HG03060 (cell line): ENCODE results near the gene DLG2.
"Not testable (repeated sequence)": the region's sequence is repeated elsewhere in the genome, so short reads cannot be mapped to it uniquely, and the experiment has no call there.

Experiments
- ATAC-seq: cut with Tn5 transposase; IDR thresholded peaks from one replicate; pipeline ENCODE4 v1.9.1; 2021; ENCODE audit warnings: low read depth, moderate number of reproducible peaks; ENCODE audit not compliant: unreplicated experiment

The DLG2 gene

DNA sequence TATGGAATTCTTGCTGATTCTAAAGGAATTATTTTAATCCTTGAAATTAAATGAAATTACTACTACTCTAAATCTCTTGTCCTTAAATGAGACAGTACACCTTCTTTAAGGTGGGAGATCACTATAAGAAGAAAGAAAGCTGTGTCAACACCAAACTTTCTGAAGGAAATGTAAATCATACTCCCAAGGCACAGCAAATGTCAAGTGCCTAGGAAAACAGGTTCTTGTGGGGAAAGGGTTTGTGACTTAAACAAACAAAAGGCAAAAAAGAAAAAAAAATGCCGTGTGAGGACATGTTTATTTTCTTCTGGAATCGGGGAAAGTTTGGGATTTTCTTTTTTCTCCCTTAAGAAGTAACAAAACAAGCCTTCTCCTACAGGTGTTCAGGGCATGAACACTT, 745.1 kb downstream of the DLG2 start:
- ATAC-seq, result no peak

DNA sequence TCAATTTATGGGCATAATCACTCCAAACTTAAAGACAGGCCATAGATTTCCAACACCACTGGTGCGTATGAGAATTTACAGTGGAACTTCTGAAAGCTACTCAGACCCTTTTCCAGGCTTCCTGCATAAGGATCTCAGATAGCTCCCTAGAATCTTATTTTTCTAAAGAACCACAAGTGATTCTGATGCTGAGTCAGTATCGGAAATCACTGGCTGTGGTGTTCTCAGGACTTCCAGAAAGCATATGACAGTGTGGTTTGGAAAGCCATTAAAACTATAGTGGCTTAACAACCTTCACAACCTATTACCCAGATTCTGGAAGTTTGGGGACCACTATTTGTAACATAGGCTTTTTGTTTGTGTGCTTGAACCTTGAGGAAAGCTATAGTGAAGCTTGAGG, 756.0 kb downstream of the DLG2 start:
- no peak for ATAC-seq

DNA sequence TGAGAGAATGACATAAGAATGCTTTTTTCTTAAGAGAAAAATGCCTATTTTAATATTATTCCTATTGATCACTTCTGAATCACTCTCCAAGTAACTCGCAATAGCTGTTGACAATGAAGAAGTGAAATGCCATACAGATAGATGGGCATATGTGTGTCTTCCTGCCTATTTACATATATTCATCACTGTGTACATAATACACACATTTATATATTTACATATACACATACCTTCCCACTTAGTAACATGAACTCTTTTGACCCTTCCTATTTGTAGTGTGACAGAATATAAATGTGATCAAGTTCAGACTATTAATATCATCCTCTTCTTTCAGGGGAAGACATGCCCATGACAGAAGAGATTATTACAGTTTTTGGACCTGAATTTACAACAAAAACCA, 756.7 kb downstream of the DLG2 start:
- ATAC-seq, result no peak

DNA sequence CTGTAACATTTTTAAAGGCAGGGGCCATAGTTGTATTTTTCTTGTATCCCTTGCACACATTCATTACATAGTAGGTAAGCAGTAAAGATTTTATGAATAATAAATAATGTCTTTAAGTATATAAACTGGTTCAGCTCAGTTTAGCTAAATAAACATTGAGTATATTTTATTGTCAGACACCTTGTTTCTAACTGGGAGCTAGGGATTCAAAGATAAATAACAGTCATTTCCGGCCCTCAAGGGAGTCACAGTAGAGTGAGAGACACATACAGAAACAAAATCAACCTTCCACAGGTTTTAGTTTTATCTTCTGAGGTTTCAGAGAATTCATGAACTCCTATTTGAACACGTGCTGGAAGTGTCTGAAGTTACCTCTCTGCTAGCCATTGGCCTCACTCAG, 760.2 kb downstream of the DLG2 start:
- no peak for ATAC-seq

DNA sequence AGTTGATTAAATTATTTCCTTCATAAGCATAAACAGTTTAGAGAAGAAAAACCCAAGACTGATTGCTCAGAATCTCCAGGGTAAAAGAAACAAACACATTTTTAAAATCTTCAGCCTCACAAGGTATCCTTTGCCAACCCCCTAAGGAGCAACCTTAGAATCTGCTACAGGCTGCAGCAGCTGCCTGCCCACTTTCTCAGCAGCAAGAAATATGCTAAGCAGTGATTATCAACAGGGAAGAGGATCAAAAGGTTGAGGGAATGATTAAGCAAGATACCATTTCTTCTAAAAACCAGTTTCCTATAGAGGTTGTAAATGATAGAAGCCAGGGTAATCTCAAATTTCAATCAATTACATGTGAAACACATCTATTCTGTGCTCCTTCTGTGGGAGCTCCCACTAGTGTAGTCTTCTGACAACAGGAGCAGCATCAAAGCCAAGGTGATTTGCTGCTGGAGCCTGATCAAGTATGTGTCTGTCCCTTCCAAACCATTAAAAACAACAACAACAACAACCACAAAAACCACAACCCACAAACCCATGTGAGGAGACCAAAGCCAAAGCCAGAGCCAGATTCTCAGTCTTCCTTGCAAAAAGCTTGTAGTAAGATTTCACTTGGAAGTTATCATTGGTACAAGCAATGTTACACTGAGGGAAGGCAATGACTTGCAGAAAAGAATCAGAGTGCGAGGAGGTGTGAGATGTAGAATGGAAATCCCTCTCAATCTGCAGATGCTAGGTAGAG, 761.2 kb downstream of the DLG2 start:
- ATAC-seq, result no peak

DNA sequence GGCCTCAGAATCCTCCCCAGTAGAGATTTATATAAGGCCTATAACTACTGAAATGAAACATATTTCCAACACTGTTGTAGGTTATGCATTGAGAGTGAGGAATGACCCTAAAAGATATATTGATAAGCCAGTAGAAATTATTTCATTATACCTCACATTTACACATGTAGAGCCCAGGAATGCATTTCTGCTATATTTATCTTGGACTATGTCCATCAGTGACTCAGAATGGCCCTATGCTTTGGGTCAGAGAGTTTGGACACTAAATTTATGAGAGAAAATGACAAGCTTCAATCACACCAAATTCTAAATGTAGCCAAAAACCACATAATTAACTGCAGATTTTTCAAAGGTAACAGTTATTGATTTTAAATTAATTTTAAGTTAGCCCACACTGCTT, 761.9 kb downstream of the DLG2 start:
- no peak for ATAC-seq

DNA sequence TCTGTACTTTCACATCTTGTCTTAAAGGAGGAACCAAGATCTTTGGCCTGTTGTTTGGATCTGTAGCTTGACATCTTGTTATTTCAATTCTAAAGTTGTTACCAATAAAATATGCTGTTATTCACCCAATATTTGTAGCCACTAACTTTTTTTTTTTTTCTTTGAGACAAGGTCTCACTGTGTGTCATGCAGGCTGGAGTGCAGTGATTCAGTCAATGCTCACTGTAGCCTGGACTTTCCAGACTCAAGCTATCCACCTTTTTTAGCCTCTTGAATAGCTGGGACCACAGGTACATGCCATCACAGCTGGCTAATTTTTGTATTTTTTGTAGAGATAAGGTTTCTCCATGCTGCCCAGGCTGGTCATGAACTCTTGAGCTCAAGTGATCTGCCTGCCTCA, 769.4 kb downstream of the DLG2 start:
- no peak for ATAC-seq

DNA sequence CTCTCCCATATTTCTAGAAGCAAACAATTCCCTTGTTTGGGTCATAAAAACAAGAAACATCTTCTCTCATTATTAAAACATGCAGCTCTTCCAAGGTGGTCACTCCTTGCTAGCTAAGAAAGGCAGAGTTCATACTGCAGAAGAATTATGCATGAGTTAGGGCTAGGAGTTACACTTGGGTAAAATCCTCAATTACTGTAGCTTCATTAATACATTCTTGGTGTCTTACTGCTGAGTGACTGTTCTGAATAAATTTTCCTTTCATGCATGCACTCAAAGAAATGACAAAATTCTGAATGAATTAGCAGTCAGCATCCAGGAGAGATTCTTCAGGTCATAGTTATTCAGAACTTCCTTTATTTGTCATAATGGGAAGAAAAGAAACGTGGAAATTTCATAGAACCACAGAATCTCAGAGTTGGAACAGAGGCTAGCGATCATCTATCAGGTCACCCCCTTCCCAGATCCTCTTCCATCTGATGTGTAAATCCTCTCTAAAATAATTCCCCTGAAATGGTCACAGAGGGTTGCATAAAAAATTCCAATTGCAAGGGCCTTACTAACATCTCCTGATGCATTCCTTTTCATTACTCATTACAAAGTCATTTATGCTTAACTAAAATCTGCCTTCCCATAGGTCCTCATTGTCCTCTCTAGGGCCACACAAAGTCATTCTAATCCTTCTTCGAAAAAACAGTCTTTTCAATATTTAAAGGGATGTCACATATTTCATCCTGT, 771.5 kb downstream of the DLG2 start:
- no peak for ATAC-seq

DNA sequence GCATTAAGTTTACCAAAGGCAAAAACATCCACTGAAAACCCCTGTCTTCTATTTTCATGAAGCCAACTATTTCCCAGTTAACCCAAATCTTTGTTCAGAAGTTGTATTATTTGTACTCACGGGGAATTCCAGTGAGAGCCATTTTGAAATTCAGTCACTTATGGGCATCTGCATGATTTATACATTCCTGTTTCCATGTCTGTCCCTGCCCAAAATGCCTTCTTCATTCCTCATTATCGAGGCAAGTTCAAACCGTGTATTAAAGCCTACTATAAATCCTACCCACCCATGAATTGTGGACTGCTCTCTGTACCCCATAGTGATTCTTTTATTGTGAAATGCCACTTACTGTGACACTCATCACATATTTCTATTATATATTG, 772.7 kb downstream of the DLG2 start:
- ATAC-seq, result no peak

DNA sequence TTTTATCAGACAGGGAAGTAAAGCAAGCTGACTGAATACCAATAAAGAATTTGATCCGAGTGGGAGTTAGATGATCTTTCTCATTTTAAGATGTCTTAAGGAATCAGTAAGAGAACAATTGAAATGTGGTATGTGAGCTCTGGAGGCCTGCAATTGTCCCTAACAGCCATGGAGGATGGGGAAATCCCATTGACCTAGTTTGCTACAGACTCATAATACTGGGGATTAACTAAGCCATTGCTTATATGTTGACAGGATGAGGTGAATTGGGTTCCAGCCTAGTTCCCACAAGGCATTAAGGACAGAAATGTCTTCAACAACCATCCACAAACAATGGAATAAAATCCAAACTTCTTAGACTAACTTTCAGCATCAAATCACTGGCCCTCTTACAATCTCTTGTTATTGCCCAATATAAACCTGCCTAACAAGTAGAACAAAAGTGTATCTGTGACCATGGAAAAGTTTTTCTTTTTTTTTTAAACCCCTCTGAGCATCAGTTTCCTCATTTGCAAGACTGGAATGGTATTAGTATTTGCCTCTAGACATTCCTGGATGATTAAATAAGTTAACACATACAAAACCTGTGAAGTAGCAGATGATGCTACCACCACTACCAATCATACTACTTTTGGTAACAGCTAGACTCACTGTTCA, 773.2 kb downstream of the DLG2 start:
- no peak for ATAC-seq

DNA sequence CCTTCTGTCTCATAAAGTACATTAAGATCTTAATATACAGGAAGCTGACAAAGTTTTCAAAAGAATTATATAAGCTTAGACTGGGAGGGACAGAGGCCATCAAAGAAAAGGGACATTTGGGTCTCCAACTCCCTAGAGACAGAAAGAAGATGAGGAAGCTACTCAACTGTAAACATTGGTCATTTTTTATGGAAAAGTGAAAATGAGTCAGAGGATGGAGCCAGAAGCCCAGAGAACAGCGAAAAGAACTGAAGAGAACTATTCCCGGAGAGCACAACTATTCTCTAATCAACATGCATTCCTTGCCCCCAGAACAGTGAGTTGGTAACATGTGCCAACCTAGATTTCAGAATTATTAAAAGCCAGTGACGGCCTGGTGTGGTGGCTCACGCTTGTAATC, 779.3 kb downstream of the DLG2 start:
- no peak for ATAC-seq

DNA sequence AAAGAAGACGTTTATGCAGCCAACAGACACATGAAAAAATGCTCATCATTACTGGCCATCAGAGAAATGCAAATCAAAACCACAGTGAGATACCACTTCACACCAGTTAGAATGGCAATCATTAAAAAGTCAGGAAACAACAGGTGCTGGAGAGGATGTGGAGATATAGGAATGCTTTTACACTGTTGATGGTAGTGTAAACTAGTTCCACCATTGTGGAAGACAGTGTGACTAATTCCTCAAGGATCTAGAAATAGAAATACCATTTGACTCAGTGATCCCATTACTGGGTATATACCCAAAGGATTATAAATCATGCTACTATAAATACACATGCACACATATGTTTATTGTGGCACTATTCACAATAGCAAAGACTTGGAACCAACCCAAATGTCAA, 786.9 kb downstream of the DLG2 start:
- ATAC-seq, result not testable (repeated sequence)

DNA sequence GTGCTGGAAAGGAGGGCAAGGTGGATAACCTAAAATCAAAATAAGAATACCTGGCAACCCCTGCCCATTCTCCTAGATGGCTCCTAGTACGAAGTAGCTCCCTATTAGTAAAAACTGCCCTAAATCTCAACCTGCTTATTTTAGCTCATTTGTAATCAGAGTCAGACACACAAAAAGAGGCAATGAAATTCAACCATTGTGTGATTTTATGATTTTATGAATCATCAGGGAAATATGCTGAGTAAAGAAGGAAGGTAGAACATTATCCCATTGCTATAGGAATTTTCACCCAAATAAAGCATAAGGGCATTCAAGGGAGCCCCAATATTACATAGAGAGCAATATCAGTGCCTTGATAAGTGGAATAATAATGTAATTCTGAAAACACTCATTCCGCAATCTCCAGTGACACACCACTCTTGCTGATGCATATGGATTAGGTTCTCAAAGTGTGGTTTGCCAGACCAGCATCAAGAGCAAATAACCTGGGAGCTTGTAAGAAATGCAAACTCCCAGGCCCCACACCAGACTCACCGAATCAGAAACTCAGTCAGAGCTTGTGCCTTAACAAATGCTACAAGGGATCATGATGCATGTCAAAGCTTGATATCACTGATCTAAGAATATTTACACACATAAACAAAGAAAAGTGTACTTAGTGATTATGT, 789.6 kb downstream of the DLG2 start:
- no peak for ATAC-seq

DNA sequence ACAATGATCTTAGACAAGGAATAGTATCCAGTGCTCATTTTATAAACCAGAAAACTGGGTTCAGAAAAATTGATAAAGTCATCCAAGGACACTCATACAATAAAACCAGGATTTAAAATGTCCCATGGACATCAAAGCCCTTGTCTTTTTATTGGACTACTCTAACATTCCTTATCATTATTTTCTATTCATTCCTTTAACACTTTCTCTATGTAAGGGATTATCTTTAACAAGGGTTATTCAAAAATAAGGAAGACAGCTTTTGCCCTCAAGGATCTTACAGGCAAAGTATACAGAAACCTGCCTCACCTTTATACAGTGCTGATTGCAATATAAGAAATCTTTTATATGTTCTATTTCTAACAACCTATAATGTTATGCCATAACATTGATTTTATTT, 790.8 kb downstream of the DLG2 start:
- no peak for ATAC-seq

DNA sequence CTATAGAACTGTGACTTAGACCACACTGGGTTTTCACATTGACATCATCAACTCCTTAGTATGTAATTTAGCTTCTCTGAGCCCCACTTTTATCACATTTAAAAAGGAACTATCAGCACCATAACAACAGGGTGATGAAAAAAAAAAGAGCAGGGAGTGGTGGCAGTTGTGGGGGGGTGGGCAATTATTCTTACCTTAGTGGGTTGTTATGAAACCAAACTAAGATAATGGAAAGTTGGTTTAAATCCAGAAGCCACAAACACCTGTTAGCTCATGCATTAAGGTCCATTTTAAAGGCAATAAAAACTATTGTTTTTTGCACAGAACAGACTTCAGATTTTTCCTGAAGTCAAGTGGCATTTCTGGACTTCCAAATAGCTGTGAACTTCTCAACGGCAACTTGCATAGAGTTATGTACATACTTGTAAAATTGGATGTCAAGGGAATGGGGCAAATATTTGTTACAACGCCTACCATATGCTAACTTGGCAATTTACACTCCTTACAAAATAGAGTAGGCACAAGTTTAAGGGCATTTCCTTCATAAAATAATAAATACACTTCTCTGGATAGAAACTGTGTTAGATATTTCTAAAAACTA, 793.6 kb downstream of the DLG2 start:
- ATAC-seq, result no peak

DNA sequence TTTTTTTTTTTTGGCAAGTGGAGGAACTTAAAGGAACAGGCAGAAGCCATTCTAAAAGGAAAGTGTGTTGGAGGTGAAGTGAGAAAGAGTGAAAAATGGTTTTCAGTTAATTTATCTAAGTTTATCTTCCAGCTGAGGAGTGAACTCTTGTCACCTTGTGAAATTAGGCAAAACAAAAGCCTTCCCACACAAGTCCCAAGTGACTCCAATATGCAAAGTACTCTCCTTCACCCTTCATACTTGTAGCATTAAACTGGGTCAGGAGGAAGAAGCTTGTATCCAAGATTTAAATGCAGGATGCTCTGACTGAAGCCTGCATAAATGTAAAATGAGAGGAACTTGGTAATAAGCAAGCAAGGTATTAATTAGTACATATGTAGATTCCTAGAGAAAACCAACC, 796.8 kb downstream of the DLG2 start:
- no peak for ATAC-seq

DNA sequence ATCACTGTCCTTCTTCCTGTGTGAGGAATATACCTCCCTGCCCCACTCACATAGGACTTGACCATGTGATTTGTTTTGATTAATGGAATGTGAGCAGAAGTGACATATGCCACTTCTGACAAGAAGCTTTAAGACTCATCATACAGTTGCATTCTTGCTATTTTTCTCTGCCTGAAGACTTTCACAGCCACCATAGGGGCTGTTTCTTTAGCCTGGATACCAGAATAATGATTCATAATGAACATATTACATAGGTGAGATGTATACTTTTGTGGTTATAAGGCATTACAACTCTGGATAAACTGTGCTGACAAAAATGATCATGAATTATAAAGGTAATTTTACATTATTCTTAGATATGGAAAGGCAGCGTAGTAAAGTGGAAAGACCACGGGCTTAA, 798.0 kb downstream of the DLG2 start:
- no peak for ATAC-seq

DNA sequence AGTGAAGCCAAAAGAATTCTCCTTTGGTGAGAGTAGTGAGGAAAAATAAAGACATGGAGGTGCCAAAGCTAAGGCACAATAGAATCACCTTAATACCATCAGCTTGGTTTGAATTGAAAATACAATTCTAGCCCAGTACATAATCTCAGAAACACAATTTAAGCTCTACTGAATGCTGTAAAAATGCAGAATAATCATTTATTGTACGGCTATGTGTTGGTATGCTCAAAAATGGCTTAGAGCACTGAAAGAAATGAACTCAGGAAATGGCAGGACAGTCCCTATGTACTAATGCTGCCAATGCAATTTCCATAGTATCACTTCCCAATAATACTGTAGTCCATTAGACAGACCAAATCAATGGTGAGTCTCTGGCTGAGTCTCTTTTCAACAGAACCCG, 798.5 kb downstream of the DLG2 start:
- no peak for ATAC-seq

DNA sequence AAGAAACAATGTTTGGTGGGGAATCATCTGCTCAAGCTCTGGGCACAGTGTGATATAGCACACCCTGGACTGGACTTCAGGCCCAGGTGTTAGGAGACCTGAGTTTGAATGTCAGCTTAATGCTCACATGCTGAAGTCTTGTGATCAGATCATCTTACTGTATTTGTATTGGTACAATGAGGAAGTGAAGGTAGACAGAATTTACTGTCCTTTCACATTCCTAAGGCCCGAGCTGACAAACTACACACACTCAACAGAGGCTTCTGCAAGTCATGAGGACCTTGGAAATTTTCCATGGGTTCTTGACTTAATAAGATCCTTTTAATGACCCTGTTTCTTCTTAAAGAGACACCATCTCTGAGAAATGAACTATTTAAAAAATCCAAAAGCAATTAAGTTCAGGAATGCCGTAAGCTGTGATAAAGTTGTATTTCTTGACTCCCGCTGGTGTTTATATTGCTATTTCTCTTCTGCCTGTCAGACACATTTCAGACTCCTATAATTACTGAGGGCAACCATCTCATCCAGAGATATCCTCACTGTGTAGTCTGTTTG, 802.0 kb downstream of the DLG2 start:
- ATAC-seq, result no peak

DNA sequence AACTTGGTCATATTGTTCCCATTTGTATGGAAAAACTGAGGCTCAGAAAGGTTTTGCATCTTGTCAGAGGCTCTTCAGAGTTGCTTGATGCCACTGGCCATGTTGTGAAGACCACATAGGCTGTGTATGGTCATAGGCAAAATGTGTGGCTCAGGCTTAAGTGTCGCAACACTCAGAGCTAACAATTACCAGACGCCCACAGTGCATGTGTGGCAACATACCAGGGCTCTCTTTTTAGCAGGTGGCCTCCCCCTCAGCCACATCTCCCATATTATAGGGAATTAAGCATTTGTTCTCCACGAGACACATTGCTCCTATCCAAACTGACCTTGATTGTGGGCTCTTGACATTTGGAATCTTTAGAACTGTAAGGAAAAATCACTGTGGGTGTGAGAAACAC, 802.5 kb downstream of the DLG2 start:
- no peak for ATAC-seq

DNA sequence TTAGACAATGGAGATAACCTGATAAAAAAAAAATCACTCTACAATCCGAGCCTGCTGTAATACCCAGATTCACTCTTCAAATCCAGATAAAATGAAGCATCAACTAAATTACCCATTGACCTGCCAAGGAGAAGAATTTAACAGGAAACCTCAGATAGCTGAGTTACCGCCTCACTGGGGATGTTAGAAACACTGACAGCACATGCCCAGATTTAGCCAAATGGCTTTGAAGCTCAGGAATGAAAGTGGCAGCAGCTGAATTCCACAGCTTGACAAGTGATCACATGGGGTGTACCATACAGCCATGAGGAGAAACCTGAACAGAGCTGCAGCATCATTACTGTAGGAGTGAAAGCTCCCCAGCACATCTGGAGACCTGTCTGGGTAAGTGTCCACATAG, 807.6 kb downstream of the DLG2 start:
- ATAC-seq, result no peak
